Measurements from ENCODE around the gene PRKAG2.

- no peak for TF ChIP-seq CTCF (IDR thresholded peaks at IDR 0.05 in 8 of 11, conservative IDR thresholded peaks at IDR 0.05 in 3 of 11)
- no peak for TF ChIP-seq POLR2A (IDR thresholded peaks at IDR 0.05)
Measured at GRCh38 chr7:151550656-151551286, 326.1 kb downstream of the PRKAG2 start.
